HG02973 (cell line): ENCODE results near the gene PLA2G6.

Experiments
- ATAC-seq: cut with Tn5 transposase; IDR thresholded peaks from one replicate; pipeline ENCODE4 v1.9.1; 2021; ENCODE audit warnings: moderate library complexity; ENCODE audit not compliant: unreplicated experiment

The PLA2G6 gene

GRCh38 chr22:38074181-38075104 lies 107.2 kb downstream of the PLA2G6 start:
- ATAC-seq: no peak

- ATAC-seq: no peak
These were observed 108.2 kb downstream of the PLA2G6 start for GRCh38 chr22:38073150-38074130.

- ATAC-seq: no peak
These were observed 109.1 kb downstream of the PLA2G6 start for GRCh38 chr22:38072322-38073149.

GRCh38 chr22:38071421-38072321 lies 110.0 kb downstream of the PLA2G6 start:
- no peak for ATAC-seq

- no peak for ATAC-seq
These were observed 111.2 kb downstream of the PLA2G6 start for GRCh38 chr22:38070250-38070921.

GRCh38 chr22:38069372-38070249 lies 112.0 kb downstream of the PLA2G6 start:
- no peak for ATAC-seq

- no peak for ATAC-seq
These were observed 112.8 kb downstream of the PLA2G6 start for GRCh38 chr22:38068641-38069371.

GRCh38 chr22:38067761-38068360 lies 113.8 kb downstream of the PLA2G6 start:
- no peak for ATAC-seq

- no peak for ATAC-seq
These were observed 114.6 kb downstream of the PLA2G6 start for GRCh38 chr22:38067028-38067415.

GRCh38 chr22:38066381-38067027 lies 115.1 kb downstream of the PLA2G6 start:
- ATAC-seq: no peak

GRCh38 chr22:38065539-38065938 lies 116.1 kb downstream of the PLA2G6 start:
- ATAC-seq: no peak

- ATAC-seq: no peak
These were observed 118.8 kb downstream of the PLA2G6 start for GRCh38 chr22:38062791-38063190.
